Activated naive CD4-positive, alpha-beta T cell treated with anti-CD3 and anti-CD28 coated beads, Interleukin-2, amount 10 ng/mL, durations not matched to agents 7 days and 5 days (primary cell): ENCODE results near the gene DLG2.

ENCODE experiments used
- CTCF ChIA-PET: fragments of 350-600 bp; sonication (Branson Sonifier 250); formaldehyde crosslinking; loops from one replicate; lab custom pipeline; 2021; ENCODE audit warnings: antibody characterized with exemption; lab: Charles Lee
- DNase-seq: peaks from one replicate; pipeline ENCODE4 v3.0.0-alpha.2; 2020
- H3K27ac Mint-ChIP-seq: one replicate; pipeline ENCODE4 v1.8.0; 2021; ENCODE audit warnings: mild to moderate bottlenecking, moderate library complexity, mixed read lengths
- H3K27me3 Mint-ChIP-seq: one replicate; pipeline ENCODE4 v1.8.0; 2021; ENCODE audit warnings: mild to moderate bottlenecking, mixed read lengths
- H3K36me3 Mint-ChIP-seq: one replicate; pipeline ENCODE4 v1.8.0; 2021; ENCODE audit warnings: mixed read lengths
- H3K4me1 Mint-ChIP-seq: one replicate; pipeline ENCODE4 v1.8.0; 2021; ENCODE audit warnings: mixed read lengths
- H3K4me3 Mint-ChIP-seq: one replicate; pipeline ENCODE4 v1.8.0; 2021; ENCODE audit warnings: mild to moderate bottlenecking, moderate library complexity, mixed read lengths
- H3K9me3 Mint-ChIP-seq: one replicate; pipeline ENCODE4 v1.8.0; 2021; ENCODE audit warnings: mixed read lengths

The DLG2 gene

GRCh38 chr11:84188521-84188920, 1438.6 kb downstream of the DLG2 start:
- H3K27ac Mint-ChIP-seq = no peak overlapping the region
- peaks cover 9% of the 10 kb centered on the region for H3K9me3 Mint-ChIP-seq
- H3K27me3 Mint-ChIP-seq = no peaks in the 10 kb centered on the region
- CTCF ChIA-PET = no interaction called here
- no peak for DNase-seq
- H3K4me3 Mint-ChIP-seq = no peak overlapping the region
- H3K36me3 Mint-ChIP-seq = no peaks in the 10 kb centered on the region
- H3K4me1 Mint-ChIP-seq = no peaks in the 10 kb centered on the region

- Mint-ChIP-seq H3K9me3 (peaks cover 16% of the 10 kb centered on the region), H3K27me3 (no peaks in the 10 kb centered on the region), H3K36me3 (no peaks in the 10 kb centered on the region), H3K27ac (no peak overlapping the region), H3K4me3 (no peak overlapping the region), H3K4me1 (no peaks in the 10 kb centered on the region)
- CTCF ChIA-PET = no interaction called here
- DNase-seq = no peak
These were observed 1454.1 kb downstream of the DLG2 start for GRCh38 chr11:84173078-84173477.

GRCh38 chr11:84165139-84165538, 1462.0 kb downstream of the DLG2 start:
- CTCF ChIA-PET = no interaction called here
- Mint-ChIP-seq H3K27ac (no peak overlapping the region), H3K36me3 (no peaks in the 10 kb centered on the region), H3K4me1 (no peaks in the 10 kb centered on the region), H3K4me3 (no peak overlapping the region), H3K9me3 (peaks cover 18% of the 10 kb centered on the region), H3K27me3 (no peaks in the 10 kb centered on the region)
- DNase-seq = no peak

DNA sequence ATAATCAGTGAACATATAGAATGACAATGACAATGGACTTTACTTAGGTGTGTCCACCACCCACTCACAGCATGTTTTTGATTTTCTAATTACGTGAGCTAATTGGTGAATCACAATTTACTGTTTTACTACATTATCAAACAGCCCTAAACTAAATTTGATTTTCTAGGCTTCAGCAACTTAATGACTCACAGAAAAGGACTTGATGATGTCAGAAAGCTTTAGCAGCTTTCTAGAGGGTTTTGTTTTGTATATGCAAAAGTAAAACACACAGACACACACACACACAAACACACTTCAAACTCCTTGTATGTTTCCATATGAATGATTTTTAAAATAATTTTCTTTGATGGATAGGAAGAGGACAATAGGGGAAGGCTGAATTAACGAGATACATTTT, 1462.4 kb downstream of the DLG2 start:
- DNase-seq = no peak
- Mint-ChIP-seq H3K4me1 (no peaks in the 10 kb centered on the region), H3K4me3 (no peak overlapping the region), H3K27me3 (no peaks in the 10 kb centered on the region), H3K36me3 (no peaks in the 10 kb centered on the region), H3K27ac (no peak overlapping the region), H3K9me3 (peaks cover 17% of the 10 kb centered on the region)
- CTCF ChIA-PET = no interaction called here

DNA sequence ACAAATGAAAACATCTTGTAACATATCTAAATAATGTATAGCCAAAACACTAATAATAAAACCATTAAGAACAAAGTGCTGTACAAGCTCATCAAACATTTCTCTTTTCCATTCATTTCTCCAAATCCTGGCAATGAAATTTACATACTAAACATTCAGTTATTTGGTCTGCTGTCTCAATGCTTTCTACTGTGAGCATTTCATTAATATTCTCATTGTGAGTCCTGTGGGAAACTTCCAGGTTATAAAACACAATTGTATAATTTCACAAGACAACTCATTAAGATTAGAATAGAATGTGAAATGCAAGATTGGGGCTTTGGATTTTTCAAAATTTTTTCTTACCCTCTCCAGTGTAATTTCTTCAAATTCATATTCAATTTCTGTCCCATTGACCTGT, 1464.0 kb downstream of the DLG2 start:
- Mint-ChIP-seq H3K36me3 (no peaks in the 10 kb centered on the region), H3K4me1 (no peaks in the 10 kb centered on the region), H3K9me3 (peaks cover 12% of the 10 kb centered on the region), H3K27me3 (no peaks in the 10 kb centered on the region), H3K27ac (no peak overlapping the region), H3K4me3 (no peak overlapping the region)
- DNase-seq = no peak
- CTCF ChIA-PET = no interaction called here

DNA sequence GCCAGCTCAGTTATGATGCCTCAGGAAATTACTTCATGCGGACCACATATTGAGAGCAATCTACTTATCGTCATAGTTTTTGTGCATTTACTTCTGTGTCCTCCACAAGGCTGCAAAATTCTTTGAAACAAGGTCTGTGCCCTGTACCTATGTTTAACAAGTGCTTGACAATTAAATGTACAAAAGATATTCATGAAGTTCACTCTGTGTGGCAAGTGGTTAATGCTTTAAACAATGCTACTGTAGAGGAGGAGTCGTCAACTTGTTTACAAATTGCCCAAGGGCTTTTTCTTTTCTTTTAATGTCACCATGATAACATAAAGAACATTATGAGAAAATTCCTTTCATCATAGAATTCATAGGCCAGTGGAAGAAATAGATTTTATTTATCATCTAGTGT, 1469.5 kb downstream of the DLG2 start:
- Mint-ChIP-seq H3K27ac (no peak overlapping the region), H3K9me3 (peaks cover 24% of the 10 kb centered on the region), H3K27me3 (no peaks in the 10 kb centered on the region), H3K4me3 (no peak overlapping the region), H3K4me1 (no peaks in the 10 kb centered on the region), H3K36me3 (no peaks in the 10 kb centered on the region)
- DNase-seq = no peak
- CTCF ChIA-PET = no interaction called here

GRCh38 chr11:84146826-84147225, 1480.3 kb downstream of the DLG2 start:
- Mint-ChIP-seq H3K4me3 (no peak overlapping the region), H3K36me3 (no peaks in the 10 kb centered on the region), H3K9me3 (peaks cover 11% of the 10 kb centered on the region), H3K27ac (no peak overlapping the region), H3K27me3 (no peaks in the 10 kb centered on the region), H3K4me1 (no peaks in the 10 kb centered on the region)
- CTCF ChIA-PET = no interaction called here
- DNase-seq = no peak

DNA sequence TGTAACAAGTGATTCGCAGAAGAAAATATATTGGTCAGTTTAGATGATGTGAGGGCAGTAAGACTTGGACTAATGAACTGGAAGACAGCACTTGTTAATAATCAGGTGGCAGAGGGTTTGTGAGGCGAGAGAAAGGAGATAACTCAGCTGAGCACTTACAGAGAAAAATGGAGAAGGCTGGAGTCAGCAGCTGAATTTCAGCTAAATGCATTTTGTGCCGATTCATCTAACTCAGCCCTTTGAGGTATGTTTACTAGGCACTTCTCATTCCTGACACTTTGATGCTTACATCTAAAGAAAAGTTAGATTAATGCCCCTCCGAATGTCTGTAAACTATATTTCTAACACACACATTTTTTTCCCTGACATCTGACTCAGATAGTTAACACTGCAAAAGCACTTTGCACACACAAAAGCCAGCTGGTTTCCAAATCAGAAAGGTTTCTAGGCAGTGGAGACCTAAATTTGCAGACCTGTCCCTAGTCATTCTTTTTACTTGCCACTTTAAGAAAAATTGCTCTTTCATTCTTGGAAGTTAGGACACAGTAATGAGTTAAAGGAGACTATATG, 1481.4 kb downstream of the DLG2 start:
- H3K9me3 Mint-ChIP-seq = peaks cover 6% of the 10 kb centered on the region
- CTCF ChIA-PET = no interaction called here
- no peak overlapping the region for H3K4me3 Mint-ChIP-seq
- no peaks in the 10 kb centered on the region for H3K27me3 Mint-ChIP-seq
- no peak for DNase-seq
- no peaks in the 10 kb centered on the region for H3K36me3 Mint-ChIP-seq
- no peak overlapping the region for H3K27ac Mint-ChIP-seq
- no peaks in the 10 kb centered on the region for H3K4me1 Mint-ChIP-seq

DNA sequence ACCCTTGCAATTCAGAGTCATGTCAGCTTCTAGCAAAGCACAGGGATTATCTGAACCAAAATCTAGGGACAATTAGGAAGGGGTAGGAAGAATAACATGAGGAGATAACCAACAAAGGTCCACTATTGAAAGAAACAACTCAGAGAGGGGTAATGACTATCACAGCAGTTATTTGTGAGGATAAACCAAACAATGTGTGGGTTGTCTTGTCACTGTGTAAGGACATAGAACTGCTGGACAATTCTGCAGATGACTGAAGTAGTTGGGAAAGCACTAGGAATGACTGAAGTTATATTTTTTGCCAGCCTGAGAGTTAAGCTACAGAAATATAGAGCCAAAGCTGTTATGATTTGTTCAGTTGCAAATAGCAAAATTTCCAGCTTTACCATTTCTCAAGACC, 1482.6 kb downstream of the DLG2 start:
- Mint-ChIP-seq H3K36me3 (no peaks in the 10 kb centered on the region), H3K4me3 (no peak overlapping the region), H3K4me1 (no peaks in the 10 kb centered on the region), H3K27ac (no peak overlapping the region), H3K27me3 (no peaks in the 10 kb centered on the region), H3K9me3 (peaks cover 5% of the 10 kb centered on the region)
- CTCF ChIA-PET = no interaction called here
- DNase-seq = no peak

- no peak for DNase-seq
- H3K9me3 Mint-ChIP-seq = peaks cover 7% of the 10 kb centered on the region
- H3K4me3 Mint-ChIP-seq = no peak overlapping the region
- CTCF ChIA-PET = no interaction called here
- no peak overlapping the region for H3K27ac Mint-ChIP-seq
- H3K4me1 Mint-ChIP-seq = no peaks in the 10 kb centered on the region
- H3K36me3 Mint-ChIP-seq = no peaks in the 10 kb centered on the region
- H3K27me3 Mint-ChIP-seq = no peaks in the 10 kb centered on the region
These were observed 1484.7 kb downstream of the DLG2 start for GRCh38 chr11:84142411-84142810.

DNA sequence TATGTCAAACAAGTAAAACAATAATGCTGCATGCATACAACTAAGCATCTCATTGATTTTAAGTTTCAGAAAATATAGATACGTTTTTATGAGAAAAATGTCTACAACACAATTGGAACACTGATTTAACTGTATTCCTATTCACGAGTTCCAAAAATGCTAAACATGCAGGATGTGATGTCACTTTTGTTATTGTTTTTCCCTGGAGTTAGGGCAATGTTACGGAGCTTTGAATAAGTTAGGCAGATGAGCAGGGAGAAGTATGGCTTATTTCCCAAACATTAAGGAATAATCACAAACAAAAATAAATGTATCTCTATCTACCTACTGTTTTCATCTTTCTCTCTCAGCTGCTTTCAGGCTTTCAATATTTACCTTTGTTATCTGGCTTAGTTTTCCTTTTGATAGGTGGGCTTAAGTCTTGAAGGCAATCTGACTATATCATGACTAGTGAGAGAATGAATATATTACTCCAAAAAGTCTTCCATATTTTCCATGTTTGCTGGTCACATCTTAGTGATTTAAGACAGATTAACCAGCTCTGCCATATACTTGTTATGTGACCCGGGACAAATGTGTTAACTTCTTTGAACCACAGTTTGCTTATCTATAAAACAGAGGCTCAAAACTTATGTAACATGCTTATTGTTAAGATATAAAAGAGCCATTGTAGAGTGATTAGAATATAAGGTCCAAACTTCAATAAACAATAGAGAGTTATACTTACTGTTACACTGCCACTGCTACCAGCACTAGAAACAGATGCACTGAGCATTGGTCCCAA, 1486.6 kb downstream of the DLG2 start:
- CTCF ChIA-PET = no interaction called here
- Mint-ChIP-seq H3K36me3 (no peaks in the 10 kb centered on the region), H3K27me3 (no peaks in the 10 kb centered on the region), H3K27ac (no peak overlapping the region), H3K4me1 (no peaks in the 10 kb centered on the region), H3K4me3 (no peak overlapping the region), H3K9me3 (peaks cover 10% of the 10 kb centered on the region)
- DNase-seq = no peak

- DNase-seq = no peak
- no peak overlapping the region for H3K4me3 Mint-ChIP-seq
- no peaks in the 10 kb centered on the region for H3K27me3 Mint-ChIP-seq
- H3K36me3 Mint-ChIP-seq = no peaks in the 10 kb centered on the region
- CTCF ChIA-PET = no interaction called here
- no peak overlapping the region for H3K27ac Mint-ChIP-seq
- H3K4me1 Mint-ChIP-seq = no peaks in the 10 kb centered on the region
- H3K9me3 Mint-ChIP-seq = peaks cover 12% of the 10 kb centered on the region
These were observed 1489.2 kb downstream of the DLG2 start for GRCh38 chr11:84137960-84138359.

DNA sequence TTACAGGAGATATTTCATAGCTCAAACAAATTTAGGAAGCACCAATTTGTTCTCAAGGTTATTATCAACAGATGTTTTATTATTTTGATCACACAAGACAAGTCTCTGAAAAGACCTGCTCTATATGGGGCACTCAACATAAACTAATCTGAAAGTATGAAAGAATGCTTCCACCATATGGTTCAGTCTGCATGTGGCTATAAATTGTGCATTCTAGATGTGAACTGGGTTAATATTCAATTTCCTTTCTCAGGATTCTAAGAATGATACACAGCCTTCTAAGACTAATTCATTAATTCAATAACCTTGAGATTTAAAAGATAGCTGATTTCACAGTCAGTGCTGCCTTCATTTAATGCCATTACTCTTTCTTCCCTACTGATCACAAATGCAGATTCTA, 1489.6 kb downstream of the DLG2 start:
- Mint-ChIP-seq H3K4me1 (no peaks in the 10 kb centered on the region), H3K4me3 (no peak overlapping the region), H3K36me3 (no peaks in the 10 kb centered on the region), H3K9me3 (peaks cover 13% of the 10 kb centered on the region), H3K27me3 (no peaks in the 10 kb centered on the region), H3K27ac (no peak overlapping the region)
- no peak for DNase-seq
- CTCF ChIA-PET = no interaction called here

DNA sequence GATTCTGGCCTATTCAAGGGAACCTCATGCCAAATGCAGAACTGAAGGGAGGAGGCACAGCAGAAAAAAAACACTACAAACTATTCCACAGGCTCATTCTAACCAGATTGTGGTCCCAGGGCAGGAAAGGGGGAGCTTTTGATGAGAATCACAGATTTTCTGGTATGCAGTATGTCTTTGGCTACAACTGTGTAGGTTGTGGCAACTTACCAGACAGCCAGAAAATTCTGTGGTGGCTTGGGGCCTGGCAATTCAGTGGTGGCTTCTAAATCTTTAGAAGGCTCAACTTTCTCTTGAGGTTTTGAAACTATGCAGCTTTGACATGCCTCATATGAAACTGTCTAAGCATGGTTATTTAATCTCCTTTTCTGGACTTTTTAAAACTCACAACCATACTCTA, 1490.2 kb downstream of the DLG2 start:
- no peaks in the 10 kb centered on the region for H3K4me1 Mint-ChIP-seq
- CTCF ChIA-PET = no interaction called here
- no peak for DNase-seq

DNA sequence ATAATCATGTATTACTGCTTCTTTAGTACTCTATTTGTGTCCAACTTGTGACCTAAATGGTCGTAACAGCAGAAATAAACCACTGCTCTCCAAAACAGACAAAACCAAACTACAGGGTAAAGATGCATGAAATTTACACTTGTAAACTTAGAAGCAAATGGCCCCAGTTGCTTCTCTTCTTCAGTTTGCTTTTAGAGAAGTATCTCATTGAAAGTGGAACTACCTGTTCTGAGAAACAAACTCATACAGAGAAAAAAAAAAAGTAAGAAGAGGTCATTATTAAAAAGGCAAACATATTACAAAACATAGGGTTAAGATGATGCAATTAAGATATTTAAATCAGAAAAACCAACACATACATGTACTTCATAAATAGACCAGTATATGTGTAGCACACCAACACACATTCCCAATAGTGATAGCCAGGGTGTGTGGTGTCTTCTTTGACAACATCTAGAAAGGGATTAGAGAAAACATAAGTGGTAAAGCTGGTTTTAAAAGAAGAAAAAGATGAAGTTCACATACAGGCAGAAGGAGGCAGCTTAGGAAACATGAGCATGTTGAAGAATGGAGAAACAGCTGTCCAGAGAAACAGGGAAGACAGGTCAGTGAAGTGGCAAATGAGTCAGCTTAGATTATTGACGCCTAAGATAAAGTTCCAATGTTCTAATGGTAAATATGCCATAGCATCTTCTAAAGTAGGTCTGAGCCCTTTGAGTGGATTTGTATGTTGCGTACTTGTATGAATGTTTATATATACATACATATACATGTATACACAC, 1496.3 kb downstream of the DLG2 start:
- Mint-ChIP-seq H3K36me3 (no peaks in the 10 kb centered on the region), H3K27ac (no peak overlapping the region), H3K4me1 (no peaks in the 10 kb centered on the region), H3K27me3 (no peaks in the 10 kb centered on the region), H3K9me3 (peaks cover 12% of the 10 kb centered on the region), H3K4me3 (no peak overlapping the region)
- DNase-seq = no peak
- CTCF ChIA-PET = no interaction called here

More for the DNA sequence above, 1490.2 kb downstream of the DLG2 start:
- Mint-ChIP-seq H3K9me3 (peaks cover 16% of the 10 kb centered on the region), H3K27ac (no peak overlapping the region), H3K4me3 (no peak overlapping the region), H3K36me3 (no peaks in the 10 kb centered on the region), H3K27me3 (no peaks in the 10 kb centered on the region)
